HG03045 (cell line): Measurements from ENCODE around the gene LDLRAD2.
A peak's percentile ranks its signal among the peaks of the same experiment; 100 is the strongest.
"Not testable (repeated sequence)": the region's sequence is repeated elsewhere in the genome, so short reads cannot be mapped to it uniquely, and the experiment has no call there.

Experiments
- ATAC-seq: cut with Tn5 transposase; IDR thresholded peaks from one replicate; pipeline ENCODE4 v1.9.1; 2021; ENCODE audit warnings: mild to moderate bottlenecking, moderate library complexity; ENCODE audit not compliant: unreplicated experiment

Gene LDLRAD2, protein sequence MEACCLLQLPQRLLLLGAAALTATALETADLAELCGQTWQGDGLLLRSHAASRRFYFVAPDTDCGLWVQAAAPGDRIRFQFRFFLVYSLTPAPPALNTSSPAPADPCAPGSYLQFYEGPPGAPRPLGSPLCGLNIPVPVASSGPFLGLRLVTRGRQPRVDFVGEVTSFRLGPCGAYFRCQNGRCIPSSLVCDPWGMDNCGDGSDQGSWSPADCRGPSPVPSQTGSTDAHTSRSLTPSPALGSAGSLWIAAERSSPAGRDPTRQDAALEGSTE

DNA sequence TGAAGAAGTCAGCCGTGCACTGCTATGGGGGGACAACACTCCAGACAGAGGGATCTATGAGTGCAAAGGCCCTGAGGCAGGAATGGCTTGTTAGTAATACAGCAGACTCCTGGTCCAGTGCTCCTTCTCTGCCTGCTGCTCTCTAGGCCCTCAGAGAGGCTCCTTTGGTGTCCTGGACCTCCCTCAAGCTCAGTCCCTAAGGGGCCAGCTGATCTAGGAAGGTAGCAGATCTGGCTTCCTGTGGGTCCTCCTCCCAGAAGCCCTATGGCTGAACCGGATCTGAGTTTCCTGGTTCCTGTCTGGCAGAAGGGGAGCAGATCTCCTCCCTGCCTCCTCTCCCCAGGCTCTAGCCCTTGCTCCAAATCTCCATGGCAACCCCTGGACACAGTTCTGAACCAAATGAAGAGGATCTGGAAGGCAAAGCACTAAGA lies at the start of gene LDLRAD2:
TSS of gene LDLRAD2 (plus strand) at position 391 of the 431 bp plus-strand sequence. CDS start 187 bp downstream, outside the sequence.
- ATAC-seq: no peak

GRCh38 chr1:21763236-21763635 lies 48.8 kb upstream of the LDLRAD2 start:
- ATAC-seq: no peak

- ATAC-seq: no peak
Observed at GRCh38 chr1:21763694-21764419, 48.2 kb upstream of the LDLRAD2 start.

DNA sequence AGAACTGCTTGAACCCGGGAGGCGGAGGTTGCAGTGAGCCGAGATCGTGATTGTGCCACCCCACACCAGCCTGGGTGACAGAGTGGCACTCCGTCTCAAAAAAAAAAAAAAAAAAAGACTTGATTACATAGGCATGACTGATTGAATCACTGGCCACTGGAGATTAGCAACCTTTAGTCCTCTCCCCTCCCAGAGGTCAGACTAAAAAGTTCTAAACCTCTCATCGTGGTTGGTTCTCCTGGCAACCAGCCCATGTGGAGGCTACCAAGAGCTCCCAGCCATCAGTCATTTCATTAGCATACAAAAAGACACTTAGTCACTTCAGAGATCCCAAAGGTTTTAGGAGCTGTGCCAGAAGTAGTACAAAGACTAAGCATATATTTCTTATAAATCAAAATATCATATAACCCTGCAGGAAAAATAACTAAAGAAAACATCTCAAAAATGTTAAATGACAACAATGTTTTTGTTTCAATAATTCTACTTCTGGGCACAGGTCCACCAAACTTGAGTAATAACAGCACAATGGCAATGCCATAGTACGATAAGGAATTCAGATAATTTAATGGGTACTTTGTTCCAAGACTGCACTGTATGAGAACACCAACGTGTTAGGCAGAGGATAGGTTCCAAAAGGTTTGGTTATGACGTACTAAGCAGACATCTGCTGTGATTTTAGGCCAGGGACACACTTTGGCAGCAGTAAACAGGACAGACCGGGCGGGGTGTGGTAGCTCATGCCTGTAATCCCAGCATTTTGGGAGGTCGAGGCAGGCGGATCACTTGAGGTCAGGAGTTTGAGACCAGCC lies 47.2 kb upstream of the LDLRAD2 start:
- ATAC-seq: no peak

- no peak for ATAC-seq
Observed at GRCh38 chr1:21766210-21766609, 45.9 kb upstream of the LDLRAD2 start.

GRCh38 chr1:21767106-21767505 lies 45.0 kb upstream of the LDLRAD2 start:
- ATAC-seq: not testable (repeated sequence)

- ATAC-seq: no peak
Observed at GRCh38 chr1:21770201-21770600, 41.9 kb upstream of the LDLRAD2 start.

- not testable (repeated sequence) for ATAC-seq
Observed at GRCh38 chr1:21770602-21771001, 41.5 kb upstream of the LDLRAD2 start.

DNA sequence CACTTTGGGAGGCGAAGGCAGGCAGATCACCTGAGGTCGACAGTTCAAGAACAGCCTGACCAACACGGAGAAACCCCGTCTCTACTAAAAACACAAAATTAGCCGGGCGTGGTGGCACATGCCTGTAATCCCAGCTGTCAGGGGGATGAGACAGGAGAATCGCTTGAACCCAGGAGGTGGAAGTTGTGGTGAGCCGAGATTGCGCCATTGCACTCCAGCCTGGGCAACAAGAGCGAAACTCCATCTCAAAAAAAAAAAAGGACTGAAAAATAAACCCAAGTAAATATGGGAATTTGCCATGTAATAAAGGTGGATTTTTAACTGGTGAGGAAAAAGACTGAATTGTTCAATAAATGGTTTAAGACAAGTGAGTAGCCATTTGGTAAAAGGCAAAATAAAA lies 40.4 kb upstream of the LDLRAD2 start:
- ATAC-seq: not testable (repeated sequence)

GRCh38 chr1:21773585-21773984 lies 38.5 kb upstream of the LDLRAD2 start:
- ATAC-seq: no peak

GRCh38 chr1:21774835-21775549 lies 37.1 kb upstream of the LDLRAD2 start:
- ATAC-seq: no peak

DNA sequence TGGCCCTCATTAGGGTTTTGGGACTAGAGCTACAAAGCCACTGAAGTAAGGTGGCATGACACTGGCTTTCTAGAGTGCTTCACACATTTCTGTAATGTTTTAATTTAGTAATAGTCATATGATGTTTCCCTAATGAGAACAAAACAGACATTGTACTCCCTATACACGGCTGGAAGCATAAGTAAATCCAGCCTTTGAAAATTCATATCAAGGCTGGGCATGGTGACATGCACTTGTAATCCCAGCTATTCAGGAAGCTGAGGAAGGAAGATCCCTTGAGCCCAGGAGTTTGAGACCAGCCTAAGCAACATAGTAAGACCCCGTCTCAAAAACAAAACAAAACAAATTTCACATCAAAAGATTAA lies 36.5 kb upstream of the LDLRAD2 start:
- ATAC-seq: no peak

DNA sequence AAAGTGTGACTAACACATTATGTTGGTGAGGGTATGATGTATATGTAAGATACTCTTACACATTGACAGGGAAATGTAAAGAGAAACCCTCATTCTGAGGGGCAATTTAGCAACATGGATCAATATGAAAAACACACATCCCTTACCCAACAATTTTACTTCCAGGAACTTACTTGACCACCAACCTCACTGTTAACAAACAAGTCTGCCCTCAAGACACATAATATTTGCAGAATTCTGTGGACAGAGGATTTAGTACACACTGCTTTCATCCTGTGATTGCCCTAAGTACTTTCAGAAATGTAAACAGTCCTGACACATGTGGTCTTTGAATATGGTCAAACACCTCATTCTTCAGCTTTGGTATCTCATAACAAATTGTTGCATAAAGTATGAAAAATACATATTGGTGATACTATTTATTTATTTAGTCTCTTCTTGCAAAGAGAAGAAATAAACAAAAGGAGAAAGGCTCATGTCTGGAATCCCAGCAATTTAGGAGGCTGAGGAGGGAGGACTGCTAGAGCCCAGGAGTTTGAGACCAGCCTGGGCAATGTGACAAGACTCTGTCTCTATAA lies 36.0 kb upstream of the LDLRAD2 start:
- no peak for ATAC-seq

DNA sequence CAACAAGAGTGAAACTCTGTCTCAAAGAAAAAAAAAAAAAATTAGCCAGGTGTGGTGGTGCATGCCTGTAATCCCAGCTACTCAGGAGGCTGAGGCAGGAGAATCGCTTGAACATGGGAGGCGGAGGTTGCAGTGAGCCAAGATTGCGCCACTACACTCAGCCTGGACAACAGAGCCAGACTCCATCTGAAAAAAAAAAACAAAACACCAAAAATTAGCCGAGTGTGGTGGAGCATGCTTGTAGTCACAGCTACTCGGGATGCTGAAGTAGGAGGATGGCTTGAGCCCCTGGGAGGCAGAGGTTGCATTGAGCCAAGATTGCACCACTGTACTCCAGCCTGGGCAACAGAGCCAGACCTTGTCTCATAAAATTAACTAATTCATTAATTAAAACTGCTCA lies 35.1 kb upstream of the LDLRAD2 start:
- not testable (repeated sequence) for ATAC-seq

DNA sequence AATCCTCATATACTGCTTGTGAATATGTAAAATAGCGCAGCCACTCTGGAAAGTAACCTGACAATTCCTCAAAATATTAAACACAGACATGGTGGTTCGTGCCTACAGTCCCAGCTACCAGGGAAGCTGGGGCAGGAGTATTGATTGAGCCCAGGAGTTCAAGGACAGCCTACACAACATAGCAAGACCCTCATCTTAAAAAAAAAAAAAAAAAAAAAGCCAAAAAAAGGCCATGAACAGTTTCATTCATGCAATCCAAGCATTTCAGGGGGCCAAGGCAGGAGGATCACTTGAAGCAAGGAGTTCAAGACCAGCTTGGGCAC lies 33.7 kb upstream of the LDLRAD2 start:
- no peak for ATAC-seq

DNA sequence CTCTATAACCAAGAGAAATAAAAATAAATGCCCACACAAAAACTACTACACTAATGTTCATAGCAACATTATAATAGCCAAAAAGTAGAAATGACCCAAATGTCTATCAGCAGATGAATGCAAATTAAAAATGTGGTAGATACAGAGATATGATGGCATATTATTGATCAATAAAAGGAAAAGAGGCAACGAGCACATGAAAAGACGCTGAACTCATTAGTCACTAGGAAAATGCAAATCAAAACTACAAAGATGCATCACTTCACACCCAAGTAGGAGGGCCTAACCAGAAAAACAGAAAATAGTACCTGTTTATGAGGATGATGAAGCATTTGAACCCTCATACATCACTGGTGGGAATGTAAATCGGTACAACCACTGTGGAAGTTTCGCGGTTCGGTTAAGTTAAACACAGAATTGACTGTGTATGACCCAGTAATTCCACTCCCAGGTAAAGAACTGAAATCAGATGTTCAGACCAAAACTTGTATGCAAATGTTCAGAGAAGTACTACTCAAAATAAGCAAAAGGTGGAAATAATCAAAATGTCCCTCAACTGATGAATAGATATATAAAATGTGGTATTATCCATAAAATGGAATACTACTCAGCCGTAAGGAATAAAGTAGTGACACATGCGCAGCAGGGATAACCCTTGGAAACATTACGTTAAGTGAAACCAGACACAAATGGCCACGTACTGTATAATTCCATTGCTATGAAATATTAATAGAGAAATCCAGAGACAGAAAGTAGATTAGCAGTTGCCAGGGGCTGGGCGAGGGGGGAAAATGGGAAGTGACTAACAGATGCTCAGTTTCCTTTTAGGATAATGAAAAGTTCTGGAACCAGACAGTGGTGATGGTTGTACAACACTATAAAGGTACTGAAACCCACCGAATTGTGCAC lies 32.2 kb upstream of the LDLRAD2 start:
- peak; percentile 17 for ATAC-seq

- ATAC-seq: no peak
Observed at GRCh38 chr1:21781815-21782348, 30.2 kb upstream of the LDLRAD2 start.

DNA sequence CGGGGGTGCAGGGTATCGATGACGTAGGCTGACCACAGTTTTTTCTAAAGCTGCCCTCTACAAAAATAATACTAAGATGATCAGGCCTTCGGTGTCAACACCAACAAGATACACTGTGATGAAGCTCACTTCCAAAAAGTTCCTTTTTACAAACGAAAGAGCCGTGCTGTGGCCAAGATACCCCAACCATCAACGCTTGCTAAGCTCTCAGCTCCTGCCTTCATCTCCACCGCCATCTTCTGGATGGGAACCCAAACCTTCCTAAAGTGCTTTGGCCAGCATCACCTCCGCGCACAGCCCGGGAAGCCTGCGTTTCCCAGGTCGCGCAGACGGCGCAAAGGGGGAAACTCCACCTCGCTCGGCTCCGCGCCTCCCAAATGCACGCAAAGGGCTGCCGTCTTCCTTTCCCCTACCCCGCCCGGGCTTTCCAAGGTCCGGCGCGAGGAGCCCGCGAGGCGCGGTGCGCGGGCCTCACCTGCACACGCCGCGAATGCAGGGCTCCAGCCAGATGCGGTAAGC lies 29.7 kb upstream of the LDLRAD2 start:
- peak; percentile 25 for ATAC-seq
